Activated T-cell treated with anti-CD3 and anti-CD28 coated beads, Interleukin-2, amount 50 U/mL, for 4 hours (primary cell): ENCODE data around the gene TRPC5OS. TPM values are rescaled to one million over a fixed set of nuclear protein-coding genes. Genes with fewer than 3 reads are reported as not detected.

Source experiments
- ATAC-seq, 2 donors: fragments of 200-7000 bp; cut with Tn5 transposase; one replicate each; pipeline ENCODE4 v1.10.0; 2021
- DNase-seq: peaks from one replicate; pipeline ENCODE4 v3.0.0-alpha.2; 2020
- H3K27me3 Mint-ChIP-seq: one replicate; pipeline ENCODE4 v1.8.0; 2021; ENCODE audit warnings: low read depth, mixed read lengths
- H3K36me3 Mint-ChIP-seq: one replicate; pipeline ENCODE4 v1.8.0; 2022; ENCODE audit warnings: mixed read lengths; ENCODE audit not compliant: insufficient read depth
- H3K4me1 Mint-ChIP-seq: one replicate; pipeline ENCODE4 v1.8.0; 2021; ENCODE audit warnings: low read depth, mixed read lengths
- H3K4me3 Mint-ChIP-seq: one replicate; pipeline ENCODE4 v1.8.0; 2021; ENCODE audit warnings: mild to moderate bottlenecking, moderate library complexity, mixed read lengths
- H3K9me3 Mint-ChIP-seq: one replicate; pipeline ENCODE4 v1.8.0; 2021; ENCODE audit warnings: mixed read lengths
- total RNA-seq, 3 donors: library from RNA; stranded (reverse); gene quantifications; one replicate each; pipeline ENCODE4 v1.2.1, GENCODE V29; 2021

The TRPC5OS gene
- total RNA-seq: not detected

GRCh38 chrX:111875881-111876280 is at the start of gene TRPC5OS:
Gene TRPC5OS, plus strand, starts transcription at chrX:111876181. Its CDS starts 25,669 bp downstream, at chrX:111901850.
- no peaks in the 10 kb centered on the region for H3K9me3 Mint-ChIP-seq
- H3K4me3 Mint-ChIP-seq: no peak within 1 kb of the TSS
- H3K36me3 Mint-ChIP-seq: no peaks in the 10 kb centered on the region
- DNase-seq: no peak
- H3K4me1 Mint-ChIP-seq: no peaks in the 10 kb centered on the region
- no peak for ATAC-seq
- H3K27me3 Mint-ChIP-seq: peaks cover 6% of the 10 kb centered on the region

GRCh38 chrX:111829345-111829744 is 46.6 kb upstream of the TRPC5OS start:
- H3K36me3 Mint-ChIP-seq: no peaks in the 10 kb centered on the region
- no peaks in the 10 kb centered on the region for H3K4me1 Mint-ChIP-seq
- ATAC-seq: no peak
- no peaks in the 10 kb centered on the region for H3K9me3 Mint-ChIP-seq
- no peaks in the 10 kb centered on the region for H3K27me3 Mint-ChIP-seq
- H3K4me3 Mint-ChIP-seq: no peak overlapping the region
- DNase-seq: no peak

- Mint-ChIP-seq H3K36me3 (no peaks in the 10 kb centered on the region), H3K27me3 (no peaks in the 10 kb centered on the region), H3K4me1 (no peaks in the 10 kb centered on the region), H3K9me3 (no peaks in the 10 kb centered on the region), H3K4me3 (no peak overlapping the region)
- ATAC-seq (no peak), DNase-seq (no peak)
Observed at GRCh38 chrX:111830571-111830970, 45.4 kb upstream of the TRPC5OS start.

- no peaks in the 10 kb centered on the region for H3K27me3 Mint-ChIP-seq
- no peaks in the 10 kb centered on the region for H3K4me1 Mint-ChIP-seq
- no peak for DNase-seq
- no peaks in the 10 kb centered on the region for H3K9me3 Mint-ChIP-seq
- H3K4me3 Mint-ChIP-seq: no peak overlapping the region
- H3K36me3 Mint-ChIP-seq: no peaks in the 10 kb centered on the region
- ATAC-seq: no peak
Observed at GRCh38 chrX:111831343-111831742, 44.6 kb upstream of the TRPC5OS start.

- Mint-ChIP-seq H3K4me3 (no peak overlapping the region), H3K9me3 (no peaks in the 10 kb centered on the region), H3K4me1 (no peaks in the 10 kb centered on the region), H3K27me3 (no peaks in the 10 kb centered on the region), H3K36me3 (no peaks in the 10 kb centered on the region)
- DNase-seq (no peak), ATAC-seq (no peak)
Observed at GRCh38 chrX:111837197-111837596, 38.8 kb upstream of the TRPC5OS start.

GRCh38 chrX:111847491-111848133 is 28.4 kb upstream of the TRPC5OS start:
- no peak for ATAC-seq
- no peaks in the 10 kb centered on the region for H3K36me3 Mint-ChIP-seq

DNA sequence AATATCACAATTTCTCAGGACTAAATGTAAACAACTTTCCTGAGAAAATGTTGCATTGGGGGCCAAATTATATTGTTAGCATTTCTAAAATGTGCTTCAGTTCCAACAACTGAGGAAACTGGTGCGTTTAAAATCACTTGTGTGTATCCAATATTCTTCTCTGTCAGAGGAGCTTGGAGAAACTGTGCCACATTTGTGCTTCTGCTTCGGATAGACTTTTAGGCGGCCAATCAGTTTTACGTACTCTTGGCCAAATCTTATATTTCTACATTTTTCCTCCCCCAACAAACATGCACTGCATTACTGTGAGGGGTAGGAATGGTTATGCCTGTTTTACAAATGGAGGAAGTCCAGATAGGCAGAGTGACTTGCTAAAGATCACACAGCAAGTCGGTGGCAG is 27.4 kb upstream of the TRPC5OS start:
- no peak for ATAC-seq
- H3K36me3 Mint-ChIP-seq: no peaks in the 10 kb centered on the region
- no peaks in the 10 kb centered on the region for H3K4me1 Mint-ChIP-seq
- DNase-seq: no peak
- no peaks in the 10 kb centered on the region for H3K9me3 Mint-ChIP-seq
- no peaks in the 10 kb centered on the region for H3K27me3 Mint-ChIP-seq
- no peak overlapping the region for H3K4me3 Mint-ChIP-seq

More at GRCh38 chrX:111847491-111848133, 28.4 kb upstream of the TRPC5OS start:
- no peak for DNase-seq
- Mint-ChIP-seq H3K9me3 (no peaks in the 10 kb centered on the region), H3K27me3 (no peaks in the 10 kb centered on the region), H3K4me3 (no peak overlapping the region), H3K4me1 (no peaks in the 10 kb centered on the region)

- Mint-ChIP-seq H3K36me3 (no peaks in the 10 kb centered on the region), H3K4me3 (no peak overlapping the region), H3K4me1 (no peaks in the 10 kb centered on the region), H3K9me3 (no peaks in the 10 kb centered on the region), H3K27me3 (no peaks in the 10 kb centered on the region)
- no peak for ATAC-seq
- no peak for DNase-seq
Observed at GRCh38 chrX:111850975-111851374, 25.0 kb upstream of the TRPC5OS start.

DNA sequence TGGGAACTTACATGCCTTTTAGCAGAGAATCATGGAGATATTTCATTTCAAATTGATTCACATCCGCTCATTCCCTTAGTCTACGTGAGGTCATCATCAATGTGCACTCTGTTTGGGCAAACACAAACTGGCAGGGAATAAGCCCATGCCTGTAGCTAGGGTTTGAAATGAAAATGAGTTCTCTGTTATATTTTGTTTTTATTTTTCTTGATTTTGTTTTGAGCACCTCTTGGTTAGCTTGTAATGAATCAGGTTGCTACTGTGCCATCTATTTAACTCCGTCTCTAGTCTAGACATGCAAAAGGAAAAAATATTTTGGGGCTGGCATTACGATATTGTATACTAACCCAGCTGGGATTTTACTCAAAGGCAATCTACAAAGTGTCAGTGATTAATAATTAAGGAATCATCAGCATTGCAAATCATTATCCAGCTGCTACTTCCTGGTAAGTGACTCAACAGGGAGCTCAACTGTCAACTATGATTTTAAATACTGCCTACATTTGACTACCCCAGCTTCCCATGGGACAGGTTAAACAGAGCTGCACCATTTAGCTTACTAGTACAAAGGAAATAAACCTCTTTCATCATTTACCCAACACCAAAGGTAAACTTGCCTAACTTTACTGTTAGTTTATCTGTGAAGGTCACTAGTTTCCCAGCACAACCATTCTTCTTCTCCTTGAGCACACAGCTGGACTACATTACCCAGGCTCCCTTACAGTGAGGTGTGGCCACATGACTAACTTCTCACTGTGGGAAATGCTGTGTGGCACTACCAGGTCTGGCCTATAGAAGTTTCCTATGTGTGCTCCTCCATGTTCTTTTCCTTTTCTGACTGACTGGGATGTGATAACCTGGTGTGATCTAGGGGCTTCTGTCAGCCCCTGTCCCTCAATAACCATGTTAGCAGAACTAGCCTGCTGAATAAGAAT is 21.2 kb upstream of the TRPC5OS start:
- Mint-ChIP-seq H3K4me3 (no peak overlapping the region), H3K36me3 (no peaks in the 10 kb centered on the region), H3K9me3 (no peaks in the 10 kb centered on the region), H3K4me1 (no peaks in the 10 kb centered on the region), H3K27me3 (no peaks in the 10 kb centered on the region)
- DNase-seq: no peak
- no peak for ATAC-seq

- Mint-ChIP-seq H3K27me3 (no peaks in the 10 kb centered on the region), H3K9me3 (no peaks in the 10 kb centered on the region), H3K4me1 (no peaks in the 10 kb centered on the region), H3K36me3 (no peaks in the 10 kb centered on the region), H3K4me3 (no peak overlapping the region)
- no peak for DNase-seq
- no peak for ATAC-seq
Observed at GRCh38 chrX:111857534-111858060, 18.4 kb upstream of the TRPC5OS start.

- H3K27me3 Mint-ChIP-seq: no peaks in the 10 kb centered on the region
- no peaks in the 10 kb centered on the region for H3K9me3 Mint-ChIP-seq
- DNase-seq (no peak), ATAC-seq (no peak)
- no peaks in the 10 kb centered on the region for H3K36me3 Mint-ChIP-seq
- no peak overlapping the region for H3K4me3 Mint-ChIP-seq
- no peaks in the 10 kb centered on the region for H3K4me1 Mint-ChIP-seq
Observed at GRCh38 chrX:111861605-111862004, 14.4 kb upstream of the TRPC5OS start.

DNA sequence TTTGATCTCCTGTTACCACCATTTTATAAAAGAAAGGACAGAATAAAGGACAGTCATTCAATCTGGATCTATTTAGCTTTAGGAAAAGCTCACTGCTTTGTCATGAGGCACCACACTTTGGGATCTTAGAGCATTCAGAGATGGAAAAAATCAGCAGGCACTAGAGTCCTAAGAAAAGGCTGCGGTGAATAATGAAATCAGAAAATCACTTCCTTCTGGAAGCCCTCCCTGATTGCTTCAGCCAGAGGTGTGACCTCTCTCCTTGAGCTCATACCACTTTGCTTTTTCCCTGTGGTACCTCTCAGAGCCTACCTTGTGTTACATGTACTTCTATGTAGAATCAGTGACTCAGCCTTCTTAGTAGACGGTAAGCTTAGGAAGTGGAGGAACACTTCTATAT is 8.7 kb upstream of the TRPC5OS start:
- Mint-ChIP-seq H3K4me3 (no peak overlapping the region), H3K36me3 (no peaks in the 10 kb centered on the region), H3K27me3 (peaks cover 4% of the 10 kb centered on the region), H3K4me1 (no peaks in the 10 kb centered on the region), H3K9me3 (no peaks in the 10 kb centered on the region)
- DNase-seq (no peak), ATAC-seq (no peak)

DNA sequence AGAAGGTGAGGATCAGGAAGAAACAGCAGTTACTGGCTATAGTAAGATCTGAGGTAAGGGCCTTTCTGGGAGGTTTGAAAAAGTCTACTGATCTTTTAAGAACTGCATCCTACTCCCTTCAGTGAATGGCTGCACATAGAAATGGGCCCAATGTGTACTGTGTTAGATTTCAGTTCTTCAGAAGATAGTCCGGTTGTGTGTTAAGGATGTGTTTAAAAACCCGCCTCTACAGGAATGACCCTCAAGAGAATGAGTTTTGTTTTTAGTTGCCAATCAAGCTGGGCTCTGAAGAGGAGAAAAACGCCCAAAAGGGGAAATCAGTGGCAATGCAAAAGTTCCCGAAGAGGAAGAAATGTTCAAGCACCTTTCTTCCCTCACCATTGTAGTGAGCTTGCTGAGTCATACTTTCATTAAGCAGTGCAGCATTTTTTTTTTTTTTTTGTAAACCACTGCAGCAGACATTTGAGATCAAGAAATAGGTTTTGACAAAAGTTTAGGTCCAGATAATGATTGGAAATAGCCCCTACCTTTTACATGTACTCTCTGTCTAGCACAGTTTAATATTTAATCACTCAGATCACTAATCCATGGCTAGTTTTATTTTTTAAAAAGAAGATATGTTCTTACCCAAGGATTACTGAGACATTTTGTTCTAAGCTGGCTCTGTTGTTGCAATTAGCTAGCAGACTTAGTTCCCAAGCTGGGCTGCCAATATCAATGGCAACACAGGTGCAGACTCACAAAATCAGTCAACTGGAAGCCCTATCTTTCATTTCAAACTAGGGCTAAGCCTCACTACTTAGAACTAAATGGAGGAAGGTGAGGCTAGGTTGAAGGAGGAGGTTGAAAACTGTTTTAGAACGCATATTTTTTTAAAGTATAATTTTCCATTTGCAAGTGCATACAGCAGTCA is 7.0 kb upstream of the TRPC5OS start:
- ATAC-seq: no peak
- peaks cover 6% of the 10 kb centered on the region for H3K27me3 Mint-ChIP-seq
- H3K4me1 Mint-ChIP-seq: no peaks in the 10 kb centered on the region
- H3K4me3 Mint-ChIP-seq: no peak overlapping the region
- no peak for DNase-seq
- no peaks in the 10 kb centered on the region for H3K36me3 Mint-ChIP-seq
- no peaks in the 10 kb centered on the region for H3K9me3 Mint-ChIP-seq

DNA sequence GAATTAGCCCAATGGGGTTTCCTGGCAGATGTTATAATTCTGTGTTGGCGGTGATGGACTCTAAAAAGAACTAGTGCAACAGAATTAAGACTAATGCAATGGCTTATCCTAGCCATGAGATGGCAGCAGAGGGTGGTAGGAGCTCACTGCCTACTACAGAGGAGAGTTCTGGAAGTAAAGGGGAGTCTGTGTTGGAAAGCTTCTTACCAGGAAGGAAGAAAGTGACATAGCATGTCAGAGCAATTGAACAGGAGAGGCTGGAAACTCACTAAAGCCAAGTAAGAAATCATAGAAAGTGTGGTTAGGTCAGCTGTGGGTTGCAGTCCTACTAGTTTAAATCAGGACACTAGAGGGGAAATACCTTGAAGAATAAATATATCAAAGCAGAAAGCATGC is 6.3 kb upstream of the TRPC5OS start:
- no peaks in the 10 kb centered on the region for H3K36me3 Mint-ChIP-seq
- DNase-seq: no peak
- no peaks in the 10 kb centered on the region for H3K4me1 Mint-ChIP-seq
- no peaks in the 10 kb centered on the region for H3K9me3 Mint-ChIP-seq
- H3K4me3 Mint-ChIP-seq: no peak overlapping the region
- no peak for ATAC-seq
- H3K27me3 Mint-ChIP-seq: peaks cover 6% of the 10 kb centered on the region
